Measurements from ENCODE around the gene GSE1. TPM values are rescaled to one million over a fixed set of nuclear protein-coding genes. Genes with fewer than 3 reads are reported as not detected.

The GSE1 gene
- total and polyA plus RNA-seq, 9 of the 15 experiments (the other 6 are each of a cell fraction or from before 2014, with no cell fraction given) = 12.2 to 244 (median 57.9) TPM

DNA sequence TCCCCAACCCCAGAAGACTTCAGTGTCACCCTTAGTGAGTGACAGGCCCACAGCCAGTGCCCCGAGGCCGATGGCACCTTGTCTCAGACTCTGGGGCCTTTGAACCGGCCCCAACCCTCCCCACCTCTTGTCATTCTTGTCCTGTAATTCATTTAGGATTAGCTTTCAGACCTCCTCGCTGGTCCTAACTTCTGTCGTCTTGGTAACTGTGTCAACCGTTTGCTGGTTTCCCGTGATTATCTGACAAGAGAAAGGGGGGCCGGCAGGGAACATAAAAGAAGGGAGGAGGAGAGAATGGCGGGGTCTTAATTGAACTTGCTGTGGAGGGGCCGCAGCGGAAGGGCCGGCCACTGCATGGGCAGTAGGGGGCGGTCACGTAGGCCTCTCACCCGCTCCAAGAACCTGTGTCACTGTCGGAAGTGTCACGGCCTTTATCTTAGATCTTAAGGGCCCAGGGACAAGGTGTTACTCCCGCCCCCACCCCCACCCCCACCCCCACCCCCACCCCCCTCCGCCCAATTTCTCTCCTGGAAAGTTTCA lies 46.5 kb upstream of the GSE1 start (continued):
- TF ChIP-seq HMG20B (CRISPR knock-in tag; IDR thresholded peaks at IDR 0.05) (no peak), POLR2AphosphoS2 (IDR thresholded peaks at IDR 0.05; ENCODE audit: low read length) (0 out of 2 replicates have a peak, but pooled peaks have one; percentile 7), SUPT5H (IDR thresholded peaks at IDR 0.05) (no peak), KAT7 (CRISPR knock-in tag; IDR thresholded peaks at IDR 0.05; ENCODE audit: borderline replicate concordance) (no peak), L3MBTL2 (IDR thresholded peaks at IDR 0.05) (no peak), NR2C2 (CRISPR knock-in tag; IDR thresholded peaks at IDR 0.05) (no peak), NR2C2 (tag; IDR thresholded peaks at IDR 0.05) (peak; percentile 58; the same call in 1 of the 2 replicates), EHMT2 (IDR thresholded peaks at IDR 0.05) (0 out of 2 replicates have a peak, but pooled peaks have one; percentile 31), HNRNPH1 (optimal IDR thresholded peaks at IDR 0.05; ENCODE audit: low read depth, low read length) (no peak), MTA3 (IDR thresholded peaks at IDR 0.05; ENCODE audit: borderline replicate concordance) (peak; percentile 57; the same call in 1 of the 2 replicates), CHD1 (IDR thresholded peaks at IDR 0.05; ENCODE audit: low read length) (no peak), MAZ (CRISPR knock-in tag; conservative IDR thresholded peaks at IDR 0.05 in 1 of 2, IDR thresholded peaks at IDR 0.05 in 1 of 2) (peak; percentile 10 to 22; a peak in 2 of 4 replicates)
- TF ChIP-seq, protein P1, sequence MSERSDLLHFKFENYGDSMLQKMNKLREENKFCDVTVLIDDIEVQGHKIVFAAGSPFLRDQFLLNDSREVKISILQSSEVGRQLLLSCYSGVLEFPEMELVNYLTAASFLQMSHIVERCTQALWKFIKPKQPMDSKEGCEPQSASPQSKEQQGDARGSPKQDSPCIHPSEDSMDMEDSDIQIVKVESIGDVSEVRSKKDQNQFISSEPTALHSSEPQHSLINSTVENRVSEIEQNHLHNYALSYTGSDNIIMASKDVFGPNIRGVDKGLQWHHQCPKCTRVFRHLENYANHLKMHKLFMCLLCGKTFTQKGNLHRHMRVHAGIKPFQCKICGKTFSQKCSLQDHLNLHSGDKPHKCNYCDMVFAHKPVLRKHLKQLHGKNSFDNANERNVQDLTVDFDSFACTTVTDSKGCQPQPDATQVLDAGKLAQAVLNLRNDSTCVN (CRISPR knock-in tag; IDR thresholded peaks at IDR 0.05) = no peak
- TF ChIP-seq, protein P2, sequence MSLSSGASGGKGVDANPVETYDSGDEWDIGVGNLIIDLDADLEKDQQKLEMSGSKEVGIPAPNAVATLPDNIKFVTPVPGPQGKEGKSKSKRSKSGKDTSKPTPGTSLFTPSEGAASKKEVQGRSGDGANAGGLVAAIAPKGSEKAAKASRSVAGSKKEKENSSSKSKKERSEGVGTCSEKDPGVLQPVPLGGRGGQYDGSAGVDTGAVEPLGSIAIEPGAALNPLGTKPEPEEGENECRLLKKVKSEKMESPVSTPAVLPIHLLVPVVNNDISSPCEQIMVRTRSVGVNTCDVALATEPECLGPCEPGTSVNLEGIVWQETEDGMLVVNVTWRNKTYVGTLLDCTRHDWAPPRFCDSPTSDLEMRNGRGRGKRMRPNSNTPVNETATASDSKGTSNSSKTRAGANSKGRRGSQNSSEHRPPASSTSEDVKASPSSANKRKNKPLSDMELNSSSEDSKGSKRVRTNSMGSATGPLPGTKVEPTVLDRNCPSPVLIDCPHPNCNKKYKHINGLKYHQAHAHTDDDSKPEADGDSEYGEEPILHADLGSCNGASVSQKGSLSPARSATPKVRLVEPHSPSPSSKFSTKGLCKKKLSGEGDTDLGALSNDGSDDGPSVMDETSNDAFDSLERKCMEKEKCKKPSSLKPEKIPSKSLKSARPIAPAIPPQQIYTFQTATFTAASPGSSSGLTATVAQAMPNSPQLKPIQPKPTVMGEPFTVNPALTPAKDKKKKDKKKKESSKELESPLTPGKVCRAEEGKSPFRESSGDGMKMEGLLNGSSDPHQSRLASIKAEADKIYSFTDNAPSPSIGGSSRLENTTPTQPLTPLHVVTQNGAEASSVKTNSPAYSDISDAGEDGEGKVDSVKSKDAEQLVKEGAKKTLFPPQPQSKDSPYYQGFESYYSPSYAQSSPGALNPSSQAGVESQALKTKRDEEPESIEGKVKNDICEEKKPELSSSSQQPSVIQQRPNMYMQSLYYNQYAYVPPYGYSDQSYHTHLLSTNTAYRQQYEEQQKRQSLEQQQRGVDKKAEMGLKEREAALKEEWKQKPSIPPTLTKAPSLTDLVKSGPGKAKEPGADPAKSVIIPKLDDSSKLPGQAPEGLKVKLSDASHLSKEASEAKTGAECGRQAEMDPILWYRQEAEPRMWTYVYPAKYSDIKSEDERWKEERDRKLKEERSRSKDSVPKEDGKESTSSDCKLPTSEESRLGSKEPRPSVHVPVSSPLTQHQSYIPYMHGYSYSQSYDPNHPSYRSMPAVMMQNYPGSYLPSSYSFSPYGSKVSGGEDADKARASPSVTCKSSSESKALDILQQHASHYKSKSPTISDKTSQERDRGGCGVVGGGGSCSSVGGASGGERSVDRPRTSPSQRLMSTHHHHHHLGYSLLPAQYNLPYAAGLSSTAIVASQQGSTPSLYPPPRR (CRISPR knock-in tag; IDR thresholded peaks at IDR 0.05; ENCODE audit: borderline replicate concordance) = no peak
- TF ChIP-seq, protein P3, sequence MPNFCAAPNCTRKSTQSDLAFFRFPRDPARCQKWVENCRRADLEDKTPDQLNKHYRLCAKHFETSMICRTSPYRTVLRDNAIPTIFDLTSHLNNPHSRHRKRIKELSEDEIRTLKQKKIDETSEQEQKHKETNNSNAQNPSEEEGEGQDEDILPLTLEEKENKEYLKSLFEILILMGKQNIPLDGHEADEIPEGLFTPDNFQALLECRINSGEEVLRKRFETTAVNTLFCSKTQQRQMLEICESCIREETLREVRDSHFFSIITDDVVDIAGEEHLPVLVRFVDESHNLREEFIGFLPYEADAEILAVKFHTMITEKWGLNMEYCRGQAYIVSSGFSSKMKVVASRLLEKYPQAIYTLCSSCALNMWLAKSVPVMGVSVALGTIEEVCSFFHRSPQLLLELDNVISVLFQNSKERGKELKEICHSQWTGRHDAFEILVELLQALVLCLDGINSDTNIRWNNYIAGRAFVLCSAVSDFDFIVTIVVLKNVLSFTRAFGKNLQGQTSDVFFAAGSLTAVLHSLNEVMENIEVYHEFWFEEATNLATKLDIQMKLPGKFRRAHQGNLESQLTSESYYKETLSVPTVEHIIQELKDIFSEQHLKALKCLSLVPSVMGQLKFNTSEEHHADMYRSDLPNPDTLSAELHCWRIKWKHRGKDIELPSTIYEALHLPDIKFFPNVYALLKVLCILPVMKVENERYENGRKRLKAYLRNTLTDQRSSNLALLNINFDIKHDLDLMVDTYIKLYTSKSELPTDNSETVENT (CRISPR knock-in tag; IDR thresholded peaks at IDR 0.05) = no peak
- TF ChIP-seq, protein P4, sequence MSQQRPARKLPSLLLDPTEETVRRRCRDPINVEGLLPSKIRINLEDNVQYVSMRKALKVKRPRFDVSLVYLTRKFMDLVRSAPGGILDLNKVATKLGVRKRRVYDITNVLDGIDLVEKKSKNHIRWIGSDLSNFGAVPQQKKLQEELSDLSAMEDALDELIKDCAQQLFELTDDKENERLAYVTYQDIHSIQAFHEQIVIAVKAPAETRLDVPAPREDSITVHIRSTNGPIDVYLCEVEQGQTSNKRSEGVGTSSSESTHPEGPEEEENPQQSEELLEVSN (IDR thresholded peaks at IDR 0.05; ENCODE audit: borderline replicate concordance in 1 of 2, extremely low read depth in 1 of 2, insufficient read depth in 1 of 2, insufficient read length in 1 of 2, low read depth in 1 of 2, low read length in 1 of 2, poor library complexity in 1 of 2, severe bottlenecking in 1 of 2) = peak in 1 of 2 experiments; percentile 41
- TF ChIP-seq, protein P5, sequence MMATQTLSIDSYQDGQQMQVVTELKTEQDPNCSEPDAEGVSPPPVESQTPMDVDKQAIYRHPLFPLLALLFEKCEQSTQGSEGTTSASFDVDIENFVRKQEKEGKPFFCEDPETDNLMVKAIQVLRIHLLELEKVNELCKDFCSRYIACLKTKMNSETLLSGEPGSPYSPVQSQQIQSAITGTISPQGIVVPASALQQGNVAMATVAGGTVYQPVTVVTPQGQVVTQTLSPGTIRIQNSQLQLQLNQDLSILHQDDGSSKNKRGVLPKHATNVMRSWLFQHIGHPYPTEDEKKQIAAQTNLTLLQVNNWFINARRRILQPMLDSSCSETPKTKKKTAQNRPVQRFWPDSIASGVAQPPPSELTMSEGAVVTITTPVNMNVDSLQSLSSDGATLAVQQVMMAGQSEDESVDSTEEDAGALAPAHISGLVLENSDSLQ (IDR thresholded peaks at IDR 0.05) = peak; percentile 93
